Measurements from ENCODE around the gene NOXO1.
"Not testable (repeated sequence)": the region's sequence is repeated elsewhere in the genome, so short reads cannot be mapped to it uniquely, and the experiment has no call there.

The NOXO1 gene

DNA sequence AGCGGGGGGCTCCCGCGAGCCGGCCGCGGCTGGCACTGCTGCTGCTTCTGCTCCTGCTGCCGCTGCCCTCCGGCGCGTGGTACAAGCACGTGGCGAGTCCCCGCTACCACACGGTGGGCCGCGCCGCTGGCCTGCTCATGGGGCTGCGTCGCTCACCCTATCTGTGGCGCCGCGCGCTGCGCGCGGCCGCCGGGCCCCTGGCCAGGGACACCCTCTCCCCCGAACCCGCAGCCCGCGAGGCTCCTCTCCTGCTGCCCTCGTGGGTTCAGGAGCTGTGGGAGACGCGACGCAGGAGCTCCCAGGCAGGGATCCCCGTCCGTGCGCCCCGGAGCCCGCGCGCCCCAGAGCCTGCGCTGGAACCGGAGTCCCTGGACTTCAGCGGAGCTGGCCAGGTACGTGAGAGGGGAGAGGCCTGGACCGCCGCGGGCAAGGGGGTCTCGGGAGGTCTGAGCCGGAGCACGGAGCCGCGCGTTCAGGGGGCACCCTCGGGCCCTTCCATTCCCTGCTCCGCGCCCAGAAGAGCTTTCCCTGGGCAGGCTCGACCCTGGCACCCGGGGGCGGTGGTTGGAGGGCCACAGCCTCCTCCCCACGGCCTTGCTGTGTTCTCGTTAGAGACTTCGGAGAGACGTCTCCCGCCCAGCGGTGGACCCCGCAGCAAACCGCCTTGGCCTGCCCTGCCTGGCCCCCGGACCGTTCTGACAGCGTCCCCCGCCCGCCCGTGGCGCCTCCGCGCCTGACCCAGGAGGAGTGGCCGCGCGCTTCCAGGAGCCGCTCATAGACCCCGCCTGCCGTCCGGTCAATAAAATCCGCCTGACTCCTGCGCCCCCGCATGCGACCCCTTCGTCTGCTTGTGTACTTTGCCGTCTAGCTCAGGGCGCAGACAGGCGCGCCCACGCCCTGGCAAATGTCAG, 38.9 kb upstream of the NOXO1 start:
- H3K27ac Mint-ChIP-seq = no peak overlapping the region

DNA sequence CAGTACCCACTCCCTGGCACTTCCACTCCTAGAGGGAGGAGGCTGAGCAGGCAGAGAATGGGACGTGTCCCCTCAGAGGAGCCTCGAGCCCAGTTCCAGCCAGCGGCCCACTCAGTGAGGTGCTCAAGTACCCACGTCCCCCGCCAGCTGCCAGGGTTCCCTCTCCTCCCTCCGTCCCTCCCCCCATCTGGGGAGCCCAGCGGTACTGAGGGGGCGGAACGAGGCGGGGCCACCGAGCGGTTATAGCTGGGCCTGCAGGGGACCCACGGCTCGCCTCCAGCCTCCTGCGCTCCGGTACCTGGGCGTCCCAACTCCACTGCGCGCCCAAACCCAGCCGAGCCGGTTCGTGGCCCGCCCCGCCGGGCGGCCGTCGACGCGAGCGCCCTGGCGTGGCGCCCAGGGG, 38.2 kb upstream of the NOXO1 start, which contains the start of gene NPW:
NPW (plus strand) TSS at position 268 of the 403 bp plus-strand sequence.
- no peaks in the 10 kb centered on the region for H3K9me3 Mint-ChIP-seq
- no peak within 1 kb of the TSS for H3K4me3 Mint-ChIP-seq
- H3K4me1 Mint-ChIP-seq (ENCODE audit: low read depth) = no peaks in the 10 kb centered on the region
- H3K27me3 Mint-ChIP-seq (ENCODE audit: low read depth) = peaks cover 34% of the 10 kb centered on the region
- no peaks in the 10 kb centered on the region for H3K36me3 Mint-ChIP-seq (ENCODE audit: low read depth)
- H3K27ac Mint-ChIP-seq = no peak within 1 kb of the TSS

More for the DNA sequence above, 38.9 kb upstream of the NOXO1 start:
- Mint-ChIP-seq H3K4me3 (no peak overlapping the region), H3K27me3 (ENCODE audit: low read depth) (peaks cover 34% of the 10 kb centered on the region), H3K36me3 (ENCODE audit: low read depth) (no peaks in the 10 kb centered on the region), H3K4me1 (ENCODE audit: low read depth) (no peaks in the 10 kb centered on the region), H3K9me3 (no peaks in the 10 kb centered on the region)

DNA sequence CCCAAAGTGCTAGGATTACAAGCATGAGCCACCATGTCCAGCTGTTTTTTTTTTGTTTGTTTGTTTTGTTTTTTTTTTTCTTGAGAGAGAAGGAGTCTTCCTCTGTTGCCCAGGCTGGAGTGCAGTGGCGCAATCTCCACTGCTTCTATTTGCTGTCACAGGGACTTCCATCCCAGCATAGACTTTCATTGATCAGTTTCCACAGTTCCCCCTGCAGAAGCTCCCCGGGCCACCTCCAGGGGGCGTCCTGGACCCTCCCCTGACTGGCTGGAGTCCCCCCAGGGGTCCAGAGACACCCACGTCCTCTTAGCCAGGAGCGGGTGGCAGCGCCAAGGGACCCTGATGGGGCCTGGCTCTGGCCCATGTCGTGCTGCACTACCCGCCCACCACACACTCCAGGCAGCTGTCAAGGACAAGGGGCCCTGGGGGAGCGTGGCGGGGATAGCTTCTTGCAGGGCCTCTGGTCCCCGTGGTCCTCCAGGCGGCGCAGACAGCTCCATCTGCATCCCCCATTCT, 35.2 kb upstream of the NOXO1 start:
- no peaks in the 10 kb centered on the region for H3K9me3 Mint-ChIP-seq
- H3K27me3 Mint-ChIP-seq (ENCODE audit: low read depth) = peaks cover 23% of the 10 kb centered on the region
- no peak overlapping the region for H3K4me3 Mint-ChIP-seq
- H3K27ac Mint-ChIP-seq = no peak overlapping the region
- H3K4me1 Mint-ChIP-seq (ENCODE audit: low read depth) = no peaks in the 10 kb centered on the region
- H3K36me3 Mint-ChIP-seq (ENCODE audit: low read depth) = no peaks in the 10 kb centered on the region

DNA sequence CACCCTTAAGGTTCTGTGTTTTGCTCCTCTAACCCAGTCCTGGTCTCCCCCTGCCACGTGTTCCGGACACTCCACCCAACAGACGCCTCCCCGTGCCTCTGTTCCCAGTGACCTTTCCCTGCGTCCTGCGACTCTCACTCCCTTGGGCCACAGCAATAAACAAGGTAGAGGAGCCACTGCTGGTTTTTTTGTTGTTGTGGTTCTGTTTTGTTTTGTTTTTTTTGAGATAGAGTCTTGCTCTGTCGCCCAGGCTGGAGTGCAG, 34.6 kb upstream of the NOXO1 start:
- no peak overlapping the region for H3K4me3 Mint-ChIP-seq
- no peaks in the 10 kb centered on the region for H3K4me1 Mint-ChIP-seq (ENCODE audit: low read depth)
- H3K27me3 Mint-ChIP-seq (ENCODE audit: low read depth) = peaks cover 18% of the 10 kb centered on the region
- no peaks in the 10 kb centered on the region for H3K9me3 Mint-ChIP-seq
- H3K36me3 Mint-ChIP-seq (ENCODE audit: low read depth) = no peaks in the 10 kb centered on the region
- no peak overlapping the region for H3K27ac Mint-ChIP-seq

DNA sequence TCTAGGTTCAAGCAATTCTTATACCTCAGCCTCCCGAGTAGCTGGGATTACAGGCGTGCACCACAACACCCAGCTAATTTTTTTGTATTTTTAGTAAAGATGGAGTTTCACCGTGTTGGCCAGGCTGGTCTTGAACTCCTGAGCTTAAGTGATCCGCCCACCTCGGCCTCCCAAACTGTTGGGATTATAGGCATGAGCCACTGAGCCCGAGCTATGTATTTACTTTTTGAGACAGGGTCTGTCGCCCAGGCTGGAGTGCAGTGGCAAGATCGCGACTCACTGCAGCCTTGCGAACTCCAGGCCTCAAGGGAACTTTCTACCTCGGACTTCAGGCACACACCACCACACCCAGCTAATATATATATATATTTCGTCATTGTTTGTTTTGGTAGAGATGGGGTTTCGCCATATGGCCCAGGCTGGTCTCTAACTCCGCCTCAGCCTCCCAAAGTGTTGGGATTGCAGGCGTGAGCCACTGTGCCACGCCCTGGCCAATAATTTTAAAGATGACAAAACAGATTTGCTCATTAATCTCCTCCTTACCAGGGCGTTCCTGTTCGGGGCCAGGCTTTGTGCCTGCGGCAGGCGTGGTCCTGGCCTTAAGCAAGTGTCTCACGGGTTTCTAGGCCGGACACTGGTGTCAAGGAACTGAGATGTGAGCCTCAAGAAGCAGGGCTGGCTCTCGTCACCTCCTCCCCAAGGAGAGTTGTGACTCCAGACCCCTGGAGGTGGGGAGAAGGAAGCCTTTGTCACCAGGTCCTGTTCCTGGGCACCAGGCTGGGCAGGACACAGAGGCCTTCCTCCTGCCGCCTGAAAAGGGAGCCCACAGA, 34.1 kb upstream of the NOXO1 start:
- Mint-ChIP-seq H3K9me3 (no peaks in the 10 kb centered on the region), H3K4me3 (no peak overlapping the region), H3K27ac (no peak overlapping the region)

DNA sequence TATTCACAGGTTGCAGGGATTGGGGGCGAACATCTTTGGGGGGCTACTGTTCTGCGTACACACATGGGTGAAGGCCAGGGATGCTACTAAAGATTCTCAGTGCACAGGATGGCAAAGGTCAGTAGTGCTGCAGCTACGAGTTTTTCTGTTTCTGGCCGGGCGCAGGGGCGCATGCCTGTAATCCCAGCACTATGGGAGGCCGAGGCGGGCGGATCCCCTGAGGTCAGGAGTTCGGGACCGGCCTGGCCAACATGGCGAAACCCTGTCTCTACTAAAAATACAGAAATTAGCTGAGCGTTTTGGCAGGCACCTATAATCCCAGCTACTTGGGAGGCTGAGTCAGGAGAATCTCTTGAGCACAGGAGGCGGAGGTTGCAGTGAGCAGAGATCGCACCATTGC, 32.3 kb upstream of the NOXO1 start:
- no peaks in the 10 kb centered on the region for H3K9me3 Mint-ChIP-seq
- no peak overlapping the region for H3K4me3 Mint-ChIP-seq
- H3K27ac Mint-ChIP-seq = no peak overlapping the region
- peaks cover 5% of the 10 kb centered on the region for H3K36me3 Mint-ChIP-seq (ENCODE audit: low read depth)
- peaks cover 8% of the 10 kb centered on the region for H3K4me1 Mint-ChIP-seq (ENCODE audit: low read depth)
- H3K27me3 Mint-ChIP-seq (ENCODE audit: low read depth) = peaks cover 5% of the 10 kb centered on the region

More for the DNA sequence above, 34.1 kb upstream of the NOXO1 start:
- Mint-ChIP-seq H3K4me1 (ENCODE audit: low read depth) (peaks cover under 1% of the 10 kb centered on the region), H3K27me3 (ENCODE audit: low read depth) (peaks cover 12% of the 10 kb centered on the region), H3K36me3 (ENCODE audit: low read depth) (no peaks in the 10 kb centered on the region)

DNA sequence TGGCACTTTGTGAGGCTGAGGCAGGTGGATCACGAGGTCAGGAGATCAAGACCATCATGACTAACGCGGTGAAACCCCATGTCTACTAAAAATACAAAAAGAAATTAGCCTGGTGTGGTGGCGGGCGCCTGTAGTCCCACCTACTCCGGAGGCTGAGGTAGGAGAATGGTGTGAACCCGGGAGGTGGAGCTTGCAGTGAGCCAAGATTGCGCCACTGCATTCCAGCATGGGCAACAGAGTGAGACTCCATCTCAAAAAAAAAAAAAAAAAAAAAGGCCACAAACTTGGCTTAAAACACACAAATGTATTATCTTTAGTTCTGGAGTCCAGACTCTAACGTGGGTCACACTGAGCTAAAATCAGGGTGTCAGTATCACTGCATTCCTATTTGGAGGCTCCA, 30.5 kb upstream of the NOXO1 start:
- H3K36me3 Mint-ChIP-seq (ENCODE audit: low read depth) = peaks cover 11% of the 10 kb centered on the region
- H3K4me3 Mint-ChIP-seq; H3K27me3 Mint-ChIP-seq (ENCODE audit: low read depth); H3K9me3 Mint-ChIP-seq; H3K27ac Mint-ChIP-seq: not testable (repeated sequence)
- H3K4me1 Mint-ChIP-seq (ENCODE audit: low read depth) = peaks cover 22% of the 10 kb centered on the region

DNA sequence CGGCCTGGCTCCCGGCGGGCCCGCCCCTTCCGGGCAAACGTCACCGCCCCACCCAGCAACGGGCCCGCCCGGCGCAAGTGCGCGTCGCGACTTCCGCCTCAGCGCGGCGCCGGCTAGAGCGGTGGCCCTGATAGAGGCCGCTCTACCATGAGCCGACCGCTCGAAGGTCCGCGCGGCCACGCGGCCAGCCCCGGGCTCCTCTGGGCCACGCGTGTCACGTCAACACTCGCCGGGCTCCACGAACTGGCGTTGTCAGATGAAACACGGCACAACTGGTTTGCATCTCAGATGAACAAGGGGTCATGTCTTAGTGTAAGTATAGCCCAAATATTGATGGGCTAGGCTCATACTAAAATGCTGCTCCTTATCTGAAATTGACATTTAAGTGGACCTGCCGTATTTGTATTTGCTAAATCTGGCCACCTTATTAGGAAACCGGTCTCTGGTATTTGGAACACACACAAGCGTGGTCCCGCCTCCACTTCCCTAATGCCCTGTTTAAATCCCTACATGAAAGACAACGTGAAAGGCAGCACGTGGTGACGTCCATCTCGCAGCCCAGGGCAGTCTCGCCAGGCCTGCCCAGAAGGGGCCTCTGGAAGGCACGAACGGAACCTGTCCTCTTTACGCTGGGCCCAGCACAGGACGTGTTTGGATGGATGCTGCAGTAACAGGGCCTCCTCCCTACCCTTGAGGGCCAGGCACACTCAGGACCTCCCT, 28.7 kb upstream of the NOXO1 start, which contains the start of gene ZNF598:
ZNF598 (minus strand) TSS at position 31 of the 720 bp plus-strand sequence.
- Mint-ChIP-seq H3K36me3 (ENCODE audit: low read depth) (peaks cover 11% of the 10 kb centered on the region), H3K4me1 (ENCODE audit: low read depth) (peaks cover 26% of the 10 kb centered on the region), H3K9me3 (no peaks in the 10 kb centered on the region), H3K27ac (peak within 1 kb of the TSS; percentile 95), H3K27me3 (ENCODE audit: low read depth) (no peaks in the 10 kb centered on the region), H3K4me3 (peak within 1 kb of the TSS; percentile 91)

DNA sequence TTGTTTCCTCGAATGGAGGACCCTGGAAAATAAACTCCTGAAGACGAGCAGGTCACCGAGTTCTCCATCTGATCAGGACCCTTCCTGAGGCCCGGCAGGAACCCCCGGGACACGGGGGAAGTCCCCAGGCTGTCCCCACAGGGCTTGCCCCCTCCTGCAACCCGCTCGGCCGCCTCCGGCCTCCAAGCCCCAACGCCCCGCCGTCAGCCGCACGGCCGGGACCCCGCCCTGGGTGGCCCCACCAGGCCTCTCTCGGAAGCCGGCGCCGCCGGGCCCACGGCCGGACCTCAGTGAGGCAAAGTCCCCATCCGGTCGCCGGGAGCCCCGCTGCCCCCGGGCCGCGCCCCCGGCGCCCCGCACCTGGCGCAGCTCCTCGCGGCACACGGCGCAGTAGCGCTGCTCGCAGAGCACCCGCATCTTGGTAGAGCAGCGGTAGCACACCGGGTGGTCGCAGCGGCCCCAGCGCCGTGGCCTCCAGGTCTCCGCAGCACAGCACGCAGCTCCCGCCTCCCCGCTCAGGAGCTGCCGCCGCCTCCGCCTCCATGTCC, 28.0 kb upstream of the NOXO1 start:
- Mint-ChIP-seq H3K4me1 (ENCODE audit: low read depth) (peaks cover 26% of the 10 kb centered on the region), H3K27me3 (ENCODE audit: low read depth) (no peaks in the 10 kb centered on the region), H3K9me3 (no peaks in the 10 kb centered on the region), H3K36me3 (ENCODE audit: low read depth) (peaks cover 11% of the 10 kb centered on the region), H3K4me3 (peak overlapping the region; percentile 84), H3K27ac (peak overlapping the region; percentile 83)

DNA sequence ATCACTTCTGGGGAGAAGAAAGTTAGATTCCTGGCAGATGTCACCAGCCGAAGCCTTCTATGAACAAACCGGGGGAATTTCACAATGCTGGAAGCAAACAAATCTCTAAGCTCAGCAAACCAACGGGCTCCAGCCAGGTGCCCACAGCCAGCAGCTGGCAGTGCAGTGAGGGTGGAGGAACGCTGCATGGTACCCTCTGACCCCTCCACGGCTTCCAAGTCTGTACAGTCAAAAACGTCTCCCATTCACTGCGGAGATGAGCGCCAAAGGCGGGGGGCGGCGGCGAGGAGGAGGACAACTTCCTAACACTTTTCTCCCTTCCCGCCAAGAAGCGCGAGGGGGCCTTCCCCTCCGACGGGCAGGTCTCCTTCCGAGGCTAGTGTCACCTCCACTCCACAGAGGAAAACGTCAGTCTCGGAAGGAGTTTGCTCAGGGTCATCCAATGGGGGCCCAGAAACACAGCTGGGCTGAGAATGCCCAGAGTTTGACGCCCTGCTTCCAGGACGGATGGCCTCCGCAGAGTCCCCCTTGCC, 27.4 kb upstream of the NOXO1 start:
- Mint-ChIP-seq H3K36me3 (ENCODE audit: low read depth) (peaks cover 11% of the 10 kb centered on the region), H3K4me1 (ENCODE audit: low read depth) (peaks cover 26% of the 10 kb centered on the region), H3K27ac (peak overlapping the region; percentile 83), H3K9me3 (no peaks in the 10 kb centered on the region), H3K27me3 (ENCODE audit: low read depth) (no peaks in the 10 kb centered on the region), H3K4me3 (peak overlapping the region; percentile 84)

DNA sequence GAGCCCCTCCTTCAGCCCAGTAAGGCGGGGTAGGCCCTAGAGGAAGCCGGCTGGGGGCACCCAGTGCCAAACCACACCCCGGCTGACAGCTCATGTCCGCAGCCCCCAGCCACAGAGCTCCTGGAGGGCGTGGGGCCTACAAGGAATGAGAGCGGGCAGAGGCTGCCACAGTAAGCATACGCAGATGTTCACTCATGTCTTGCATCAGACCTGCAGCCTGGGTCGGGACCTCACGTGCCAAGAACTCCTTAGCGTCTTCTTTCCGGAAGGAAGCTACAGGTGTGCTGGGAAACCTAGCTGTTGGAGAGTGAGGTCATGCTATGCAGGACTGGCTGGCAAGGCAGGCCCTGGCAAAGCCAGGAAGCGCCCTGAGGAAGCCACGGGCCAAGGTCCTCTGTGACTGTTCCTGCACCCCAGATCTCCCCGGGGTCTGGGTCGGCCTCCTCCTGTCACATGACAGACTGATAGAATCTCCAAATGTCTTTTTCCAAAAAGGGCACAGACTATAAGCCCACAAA, 26.8 kb upstream of the NOXO1 start:
- no peaks in the 10 kb centered on the region for H3K9me3 Mint-ChIP-seq
- H3K27me3 Mint-ChIP-seq (ENCODE audit: low read depth) = no peaks in the 10 kb centered on the region
- peak overlapping the region; percentile 83 for H3K27ac Mint-ChIP-seq
- peak overlapping the region; percentile 84 for H3K4me3 Mint-ChIP-seq
- peaks cover 26% of the 10 kb centered on the region for H3K4me1 Mint-ChIP-seq (ENCODE audit: low read depth)
- peaks cover 11% of the 10 kb centered on the region for H3K36me3 Mint-ChIP-seq (ENCODE audit: low read depth)

DNA sequence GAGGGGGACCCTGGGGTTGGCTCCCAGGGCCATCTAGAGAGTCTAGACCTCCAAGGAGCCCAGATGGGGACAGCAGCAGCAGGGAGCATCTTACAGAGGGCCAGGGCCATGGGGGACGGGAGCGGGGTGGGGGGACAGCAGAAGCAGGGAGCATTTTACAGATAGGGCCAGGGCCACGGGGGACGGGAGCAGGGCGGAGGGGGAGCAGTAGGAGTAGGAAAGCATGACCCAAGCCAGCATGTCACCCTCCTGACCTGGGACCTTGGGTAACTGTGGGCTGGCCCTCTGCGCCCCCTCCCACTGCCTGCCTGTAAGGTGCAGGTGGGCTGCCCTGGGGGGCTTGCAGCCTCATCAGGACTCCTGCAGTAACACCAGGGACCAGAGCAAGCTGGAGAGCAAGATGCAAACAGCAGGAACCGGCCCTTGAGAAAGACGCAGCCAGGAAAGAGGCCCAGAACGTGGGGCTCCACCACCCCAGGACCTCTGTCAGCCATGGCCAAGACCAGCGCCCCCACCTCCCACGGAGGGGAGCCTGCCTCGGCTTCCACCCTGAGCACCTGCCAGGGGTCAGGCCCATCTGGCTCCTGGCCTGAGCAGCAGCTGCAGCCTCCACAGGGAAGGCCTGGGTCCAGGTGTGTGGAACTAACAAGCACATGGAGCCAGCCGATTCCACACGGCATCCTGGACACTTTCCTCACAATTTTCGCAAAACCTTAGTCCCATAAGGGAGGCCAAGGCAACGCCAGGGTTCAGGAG, 26.0 kb upstream of the NOXO1 start:
- H3K4me1 Mint-ChIP-seq (ENCODE audit: low read depth) = peaks cover 26% of the 10 kb centered on the region

DNA sequence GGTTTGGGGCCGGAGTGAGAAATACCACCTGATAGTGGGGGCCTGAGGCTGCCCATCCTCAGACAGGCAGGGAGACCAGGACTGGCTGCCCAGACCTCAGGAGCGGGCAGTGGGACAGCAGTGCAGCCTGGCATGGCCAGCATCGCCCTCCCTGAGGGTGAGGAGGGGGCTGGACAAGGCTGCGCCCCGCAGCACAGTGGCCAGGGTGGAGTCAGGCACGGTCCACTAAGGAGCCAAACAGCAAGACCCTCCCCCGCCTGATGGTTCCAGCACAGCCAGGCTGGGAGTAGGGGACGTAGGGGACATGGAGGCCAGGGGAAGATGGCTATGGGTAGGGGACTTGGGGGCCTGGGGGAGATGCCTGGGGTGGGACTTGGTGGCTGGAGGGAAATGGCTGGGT, 25.0 kb upstream of the NOXO1 start:
- no peak overlapping the region for H3K4me3 Mint-ChIP-seq
- H3K36me3 Mint-ChIP-seq (ENCODE audit: low read depth) = peaks cover 14% of the 10 kb centered on the region
- no peaks in the 10 kb centered on the region for H3K9me3 Mint-ChIP-seq
- no peaks in the 10 kb centered on the region for H3K27me3 Mint-ChIP-seq (ENCODE audit: low read depth)
- H3K27ac Mint-ChIP-seq = no peak overlapping the region
- H3K4me1 Mint-ChIP-seq (ENCODE audit: low read depth) = peaks cover 26% of the 10 kb centered on the region

More for the DNA sequence above, 26.0 kb upstream of the NOXO1 start:
- H3K4me3 Mint-ChIP-seq = peak overlapping the region; percentile 84
- H3K27me3 Mint-ChIP-seq (ENCODE audit: low read depth) = no peaks in the 10 kb centered on the region
- H3K36me3 Mint-ChIP-seq (ENCODE audit: low read depth) = peaks cover 14% of the 10 kb centered on the region
- H3K9me3 Mint-ChIP-seq = no peaks in the 10 kb centered on the region
- H3K27ac Mint-ChIP-seq = peak overlapping the region; percentile 83

Data from T-helper 1 cell treated with Interleukin-12 subunit alpha and Interleukin-12 subunit beta and Interleukin-4 antibody, amounts not matched to agents 30 μg/mL and 1 μg/mL, for 36 hours (primary cell).